Measurements from ENCODE around the gene ARHGAP22.

ARHGAP22 gene

GRCh38 chr10:48412933-48413332 is 191.9 kb downstream of the ARHGAP22 start:
- in situ Hi-C loops (cut with MboI; ENCODE audit: low sequenced_read_pairs) = no loop called here

GRCh38 chr10:48412081-48412480 is 192.8 kb downstream of the ARHGAP22 start:
- in situ Hi-C loops (cut with MboI; ENCODE audit: low sequenced_read_pairs) = no loop called here

GRCh38 chr10:48411510-48411909 is 193.4 kb downstream of the ARHGAP22 start:
- in situ Hi-C loops (cut with MboI; ENCODE audit: low sequenced_read_pairs) = no loop called here

GRCh38 chr10:48410503-48410902 is 194.4 kb downstream of the ARHGAP22 start:
- in situ Hi-C loops (cut with MboI; ENCODE audit: low sequenced_read_pairs) = no loop called here

GRCh38 chr10:48406658-48407057 is 198.2 kb downstream of the ARHGAP22 start:
- in situ Hi-C loops (cut with MboI; ENCODE audit: low sequenced_read_pairs) = no loop called here

GRCh38 chr10:48406204-48406603 is 198.7 kb downstream of the ARHGAP22 start:
- in situ Hi-C loops (cut with MboI; ENCODE audit: low sequenced_read_pairs) = no loop called here

GRCh38 chr10:48404646-48405045 is 200.2 kb downstream of the ARHGAP22 start:
- in situ Hi-C loops (cut with MboI; ENCODE audit: low sequenced_read_pairs) = no loop called here

GRCh38 chr10:48400850-48401220 is 204.0 kb downstream of the ARHGAP22 start:
- in situ Hi-C loops (cut with MboI; ENCODE audit: low sequenced_read_pairs) = no loop called here

GRCh38 chr10:48400129-48400849 is 204.6 kb downstream of the ARHGAP22 start:
- in situ Hi-C loops (cut with MboI; ENCODE audit: low sequenced_read_pairs) = no loop called here

- in situ Hi-C loops (cut with MboI; ENCODE audit: low sequenced_read_pairs) = no loop called here
Observed at GRCh38 chr10:48399551-48399950, 205.3 kb downstream of the ARHGAP22 start.

GRCh38 chr10:48399056-48399541 is 205.8 kb downstream of the ARHGAP22 start:
- in situ Hi-C loops (cut with MboI; ENCODE audit: low sequenced_read_pairs) = no loop called here

GRCh38 chr10:48398261-48398660 is 206.6 kb downstream of the ARHGAP22 start:
- in situ Hi-C loops (cut with MboI; ENCODE audit: low sequenced_read_pairs) = no loop called here

Measured in HL-60/S4 (cell line).